ENCODE measurements around the gene IQCK. TPM values are rescaled to one million over a fixed set of nuclear protein-coding genes. Genes with fewer than 3 reads are reported as not detected.
"Not testable (repeated sequence)": the region's sequence is repeated elsewhere in the genome, so short reads cannot be mapped to it uniquely, and the experiment has no call there.

IQCK gene
- total RNA-seq (2012; rRNA removed), result 8.5 and 9.4 TPM in 2 replicates

DNA sequence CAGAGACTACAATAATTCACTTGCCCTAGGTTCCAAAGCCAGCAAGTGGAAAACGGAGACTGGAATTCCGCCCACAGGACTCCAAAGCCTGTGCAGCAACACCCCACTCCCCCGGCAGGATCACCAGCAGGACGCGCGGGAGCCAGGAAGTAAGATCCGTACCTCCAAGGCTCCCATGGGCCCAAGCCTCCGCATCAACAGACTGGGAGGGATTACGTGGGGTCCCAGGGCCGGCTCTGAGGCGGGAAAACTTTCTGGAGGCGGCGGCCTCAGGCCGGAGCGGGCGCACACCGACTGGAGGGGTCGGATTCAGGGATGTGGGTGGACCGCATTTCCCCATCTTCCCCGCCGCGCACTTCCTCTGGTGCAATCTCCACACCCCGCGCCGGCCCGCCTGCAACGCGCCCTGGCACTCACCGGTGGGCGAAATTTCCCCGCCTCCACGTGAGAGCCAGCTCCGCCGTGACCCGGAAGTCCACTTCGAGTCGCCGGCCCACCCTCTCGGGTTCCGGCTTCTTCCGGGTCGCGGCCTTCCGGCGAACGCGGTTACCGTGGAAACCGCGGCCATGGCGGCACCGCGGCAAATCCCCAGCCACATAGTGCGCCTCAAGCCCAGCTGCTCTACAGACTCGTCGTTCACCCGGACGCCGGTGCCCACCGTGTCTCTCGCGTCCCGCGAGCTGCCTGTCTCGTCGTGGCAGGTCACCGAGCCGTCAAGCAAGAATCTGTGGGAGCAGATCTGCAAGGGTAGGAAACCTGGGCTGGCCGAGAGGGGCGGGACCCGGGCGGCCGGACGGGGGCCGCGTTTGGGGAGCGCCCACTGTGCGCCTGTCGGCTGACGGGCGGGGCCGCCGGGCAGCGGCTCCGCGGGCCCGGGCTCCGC lies at the start of gene IQCK, which contains the start of gene KNOP1:
Gene IQCK (plus strand): TSS at position 531 of the 883 bp plus-strand sequence. CDS start 36 bp downstream, at position 567.
Gene KNOP1 (minus strand): TSS at position 487 of the 883 bp plus-strand sequence. CDS start 3,192 bp downstream, outside the sequence.
- Histone ChIP-seq H3K4me3 (ENCODE audit: low read length) (peak within 1 kb of the TSS; percentile 98), H3K4me1 (ENCODE audit: control insufficient read depth, insufficient read depth, low read length) (peaks cover 11% of the 10 kb centered on the region), H3K9me3 (replicated peaks; ENCODE audit: low read length) (no peaks in the 10 kb centered on the region), H3K9ac (ENCODE audit: low read depth, low read length) (peak within 1 kb of the TSS; percentile 93), H3K4me2 (ENCODE audit: low read length) (peak within 1 kb of the TSS; percentile 94), H3K36me3 (ENCODE audit: insufficient read depth, low read length) (peaks cover 9% of the 10 kb centered on the region), H3K27me3 (ENCODE audit: control insufficient read depth, insufficient read depth, low read length) (no peaks in the 10 kb centered on the region)

GRCh38 chr16:19672378-19672777 lies 45.7 kb upstream of the IQCK start:
- Histone ChIP-seq H3K27me3 (ENCODE audit: control insufficient read depth, insufficient read depth, low read length) (no peaks in the 10 kb centered on the region), H3K9me3 (replicated peaks; ENCODE audit: low read length) (no peaks in the 10 kb centered on the region), H3K9ac (ENCODE audit: low read depth, low read length) (no peak overlapping the region), H3K4me3 (ENCODE audit: low read length) (no peak overlapping the region), H3K4me2 (ENCODE audit: low read length) (no peak overlapping the region), H3K36me3 (ENCODE audit: insufficient read depth, low read length) (peaks cover 24% of the 10 kb centered on the region), H3K4me1 (ENCODE audit: control insufficient read depth, insufficient read depth, low read length) (no peaks in the 10 kb centered on the region)

GRCh38 chr16:19674485-19674884 lies 43.6 kb upstream of the IQCK start:
- Histone ChIP-seq H3K9ac (ENCODE audit: low read depth, low read length) (no peak overlapping the region), H3K36me3 (ENCODE audit: insufficient read depth, low read length) (peaks cover 31% of the 10 kb centered on the region), H3K4me2 (ENCODE audit: low read length) (no peak overlapping the region), H3K4me3 (ENCODE audit: low read length) (no peak overlapping the region), H3K27me3 (ENCODE audit: control insufficient read depth, insufficient read depth, low read length) (no peaks in the 10 kb centered on the region), H3K9me3 (replicated peaks; ENCODE audit: low read length) (no peaks in the 10 kb centered on the region), H3K4me1 (ENCODE audit: control insufficient read depth, insufficient read depth, low read length) (no peaks in the 10 kb centered on the region)

DNA sequence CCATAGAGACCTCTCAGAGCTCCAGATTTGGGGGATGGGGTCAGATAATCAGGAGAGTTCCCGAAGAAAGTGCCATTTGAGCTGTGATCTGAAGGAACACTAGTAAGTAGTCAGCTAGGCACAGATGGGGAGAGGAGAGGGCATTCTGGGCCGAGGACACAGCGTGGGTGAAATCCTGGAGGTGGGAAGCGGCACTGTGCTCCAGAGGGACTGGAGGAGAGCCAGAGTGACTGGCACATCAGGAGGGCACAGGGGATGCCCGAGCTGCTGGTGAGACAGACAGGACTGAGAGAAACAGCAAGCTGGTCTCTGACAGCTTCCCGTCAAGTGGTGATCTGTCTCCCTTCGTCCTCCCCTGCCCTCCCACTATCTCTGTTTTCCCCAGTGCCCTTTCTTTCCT lies 40.7 kb upstream of the IQCK start:
- Histone ChIP-seq H3K4me3 (ENCODE audit: low read length) (no peak overlapping the region), H3K27me3 (ENCODE audit: control insufficient read depth, insufficient read depth, low read length) (no peaks in the 10 kb centered on the region), H3K36me3 (ENCODE audit: insufficient read depth, low read length) (peaks cover 28% of the 10 kb centered on the region), H3K4me2 (ENCODE audit: low read length) (no peak overlapping the region), H3K9me3 (replicated peaks; ENCODE audit: low read length) (no peaks in the 10 kb centered on the region), H3K9ac (ENCODE audit: low read depth, low read length) (no peak overlapping the region), H3K4me1 (ENCODE audit: control insufficient read depth, insufficient read depth, low read length) (no peaks in the 10 kb centered on the region)

- Histone ChIP-seq H3K27me3 (ENCODE audit: control insufficient read depth, insufficient read depth, low read length) (no peaks in the 10 kb centered on the region), H3K9ac (ENCODE audit: low read depth, low read length) (no peak overlapping the region), H3K4me3 (ENCODE audit: low read length) (no peak overlapping the region), H3K36me3 (ENCODE audit: insufficient read depth, low read length) (peaks cover 40% of the 10 kb centered on the region), H3K4me1 (ENCODE audit: control insufficient read depth, insufficient read depth, low read length) (no peaks in the 10 kb centered on the region), H3K4me2 (ENCODE audit: low read length) (no peak overlapping the region), H3K9me3 (replicated peaks; ENCODE audit: low read length) (no peaks in the 10 kb centered on the region)
Measured at GRCh38 chr16:19678804-19679203, 39.3 kb upstream of the IQCK start.

GRCh38 chr16:19679281-19679680 lies 38.8 kb upstream of the IQCK start:
- H3K27me3 ChIP-seq (ENCODE audit: control insufficient read depth, insufficient read depth, low read length); H3K4me1 ChIP-seq (ENCODE audit: control insufficient read depth, insufficient read depth, low read length); H3K4me2 ChIP-seq (ENCODE audit: low read length); H3K9ac ChIP-seq (ENCODE audit: low read depth, low read length); H3K4me3 ChIP-seq (ENCODE audit: low read length); H3K9me3 ChIP-seq (replicated peaks; ENCODE audit: low read length): not testable (repeated sequence)
- H3K36me3 ChIP-seq (ENCODE audit: insufficient read depth, low read length), result peaks cover 44% of the 10 kb centered on the region

DNA sequence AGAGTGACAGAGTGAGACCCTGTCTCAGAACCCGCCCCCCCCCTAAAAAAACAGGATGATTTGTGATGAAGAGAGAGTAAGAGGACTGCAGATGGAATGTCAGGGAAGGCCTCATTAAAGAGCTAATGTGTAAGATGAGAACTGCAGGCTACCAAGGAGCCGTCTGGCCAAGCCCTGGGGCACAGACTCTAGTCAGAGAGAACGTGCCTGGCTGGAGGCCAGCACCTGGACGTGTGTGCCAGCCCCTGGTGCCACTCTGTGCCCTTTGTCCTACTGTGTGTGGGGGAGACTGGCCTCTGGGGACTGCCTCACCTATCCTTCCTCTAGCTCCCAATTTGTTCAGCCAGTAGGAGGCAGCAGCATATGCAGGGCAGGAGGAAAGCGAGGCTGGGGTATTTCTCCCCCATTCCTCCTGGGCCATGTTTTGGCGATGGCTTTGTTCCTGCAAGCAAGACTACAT lies 37.2 kb upstream of the IQCK start:
- Histone ChIP-seq H3K4me3 (ENCODE audit: low read length) (no peak overlapping the region), H3K4me2 (ENCODE audit: low read length) (no peak overlapping the region), H3K4me1 (ENCODE audit: control insufficient read depth, insufficient read depth, low read length) (no peaks in the 10 kb centered on the region), H3K9ac (ENCODE audit: low read depth, low read length) (no peak overlapping the region), H3K27me3 (ENCODE audit: control insufficient read depth, insufficient read depth, low read length) (no peaks in the 10 kb centered on the region), H3K36me3 (ENCODE audit: insufficient read depth, low read length) (peaks cover 49% of the 10 kb centered on the region), H3K9me3 (replicated peaks; ENCODE audit: low read length) (no peaks in the 10 kb centered on the region)

DNA sequence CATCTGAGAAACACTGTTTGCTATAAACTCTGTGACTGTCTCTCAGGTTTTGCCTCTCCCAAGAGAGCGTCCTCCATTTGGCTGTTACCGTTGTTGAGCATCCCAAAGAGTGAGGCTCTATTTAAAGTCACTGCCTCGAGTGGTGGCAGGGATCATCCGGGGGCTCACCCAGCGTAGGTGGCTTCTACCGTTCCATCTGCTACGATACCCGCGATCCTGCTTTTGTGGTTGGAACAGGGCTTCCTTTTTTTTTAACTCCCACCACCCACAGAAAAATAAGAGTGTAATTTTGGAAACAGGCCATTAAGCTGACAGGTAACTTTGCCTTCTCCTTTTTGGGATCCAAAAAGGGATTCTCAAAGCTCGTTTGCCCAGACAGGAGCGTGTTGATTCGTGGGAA lies 36.4 kb upstream of the IQCK start:
- Histone ChIP-seq H3K4me2 (ENCODE audit: low read length) (no peak overlapping the region), H3K9me3 (replicated peaks; ENCODE audit: low read length) (no peaks in the 10 kb centered on the region), H3K36me3 (ENCODE audit: insufficient read depth, low read length) (peaks cover 50% of the 10 kb centered on the region), H3K27me3 (ENCODE audit: control insufficient read depth, insufficient read depth, low read length) (no peaks in the 10 kb centered on the region), H3K4me1 (ENCODE audit: control insufficient read depth, insufficient read depth, low read length) (no peaks in the 10 kb centered on the region), H3K9ac (ENCODE audit: low read depth, low read length) (no peak overlapping the region), H3K4me3 (ENCODE audit: low read length) (no peak overlapping the region)

DNA sequence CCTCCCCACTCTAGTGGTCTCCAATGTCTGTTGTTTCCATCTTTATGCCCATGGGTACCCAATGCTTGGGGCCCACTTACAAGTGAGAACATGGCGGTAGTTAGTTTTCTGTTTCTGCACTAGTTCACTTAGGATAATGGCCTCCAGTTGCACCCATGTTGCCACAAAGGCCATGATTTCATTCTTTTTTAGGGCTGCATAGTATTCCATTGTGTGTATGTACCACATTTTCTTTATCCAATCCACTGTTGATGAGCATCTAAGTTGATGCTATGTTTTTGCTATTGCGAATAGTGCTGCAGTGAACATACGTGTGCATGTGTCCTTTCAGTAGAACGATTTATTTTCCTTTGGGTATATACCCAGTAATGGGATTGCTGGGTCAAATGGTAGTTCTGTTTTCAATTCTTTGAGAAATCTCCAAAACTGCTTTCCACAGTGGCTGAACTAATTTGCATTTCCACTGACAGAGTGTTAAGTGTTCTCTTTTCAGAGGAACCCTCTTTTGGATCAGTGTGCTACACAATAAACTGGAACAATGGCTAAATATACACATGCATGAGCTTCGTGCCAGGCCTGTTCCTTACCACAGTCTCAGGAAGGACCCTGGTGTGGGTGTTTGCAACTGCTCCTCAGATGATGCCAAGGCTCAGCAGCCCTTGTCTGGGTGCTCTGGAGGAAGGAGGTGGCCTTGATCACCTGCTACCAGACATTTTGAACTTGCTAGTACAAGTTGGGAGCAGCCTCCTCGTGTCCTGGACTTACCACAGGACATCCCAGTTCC lies 34.4 kb upstream of the IQCK start:
- no peak overlapping the region for H3K4me2 ChIP-seq (ENCODE audit: low read length)
- H3K27me3 ChIP-seq (ENCODE audit: control insufficient read depth, insufficient read depth, low read length), result no peaks in the 10 kb centered on the region
- no peak overlapping the region for H3K9ac ChIP-seq (ENCODE audit: low read depth, low read length)
- H3K4me1 ChIP-seq (ENCODE audit: control insufficient read depth, insufficient read depth, low read length), result no peaks in the 10 kb centered on the region
- no peaks in the 10 kb centered on the region for H3K9me3 ChIP-seq (replicated peaks; ENCODE audit: low read length)
- no peak overlapping the region for H3K4me3 ChIP-seq (ENCODE audit: low read length)
- peaks cover 43% of the 10 kb centered on the region for H3K36me3 ChIP-seq (ENCODE audit: insufficient read depth, low read length)

DNA sequence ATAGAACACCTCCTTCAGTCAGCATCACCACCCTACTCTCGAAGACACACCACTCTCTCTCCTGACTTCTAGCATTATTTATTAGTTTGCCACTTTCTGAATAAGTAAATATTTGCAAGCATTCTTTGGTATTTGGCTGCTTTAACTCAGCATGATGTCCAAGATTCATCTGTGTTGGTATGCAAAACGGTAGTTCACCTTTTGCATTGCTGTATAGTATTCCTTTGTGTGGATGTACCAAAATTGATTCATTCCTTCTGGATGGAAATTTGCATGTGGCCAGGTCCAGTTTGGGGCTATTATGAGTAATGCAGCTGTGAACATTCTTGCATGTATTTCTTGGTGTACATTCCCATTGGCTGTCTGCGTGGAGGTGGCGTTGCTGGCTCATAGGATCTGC lies 32.9 kb upstream of the IQCK start:
- Histone ChIP-seq H3K9me3 (replicated peaks; ENCODE audit: low read length) (no peaks in the 10 kb centered on the region), H3K27me3 (ENCODE audit: control insufficient read depth, insufficient read depth, low read length) (no peaks in the 10 kb centered on the region), H3K4me2 (ENCODE audit: low read length) (no peak overlapping the region), H3K4me3 (ENCODE audit: low read length) (no peak overlapping the region), H3K4me1 (ENCODE audit: control insufficient read depth, insufficient read depth, low read length) (no peaks in the 10 kb centered on the region), H3K9ac (ENCODE audit: low read depth, low read length) (no peak overlapping the region), H3K36me3 (ENCODE audit: insufficient read depth, low read length) (peaks cover 39% of the 10 kb centered on the region)

- no peaks in the 10 kb centered on the region for H3K9me3 ChIP-seq (replicated peaks; ENCODE audit: low read length)
- no peak overlapping the region for H3K9ac ChIP-seq (ENCODE audit: low read depth, low read length)
- H3K4me2 ChIP-seq (ENCODE audit: low read length), result no peak overlapping the region
- no peaks in the 10 kb centered on the region for H3K4me1 ChIP-seq (ENCODE audit: control insufficient read depth, insufficient read depth, low read length)
- H3K4me3 ChIP-seq (ENCODE audit: low read length), result no peak overlapping the region
- no peaks in the 10 kb centered on the region for H3K27me3 ChIP-seq (ENCODE audit: control insufficient read depth, insufficient read depth, low read length)
- peaks cover 49% of the 10 kb centered on the region for H3K36me3 ChIP-seq (ENCODE audit: insufficient read depth, low read length)
Measured at GRCh38 chr16:19687279-19687678, 30.8 kb upstream of the IQCK start.

Measured in skeletal muscle satellite cell (primary cell).